IMR-90 (cell line): ENCODE results near the gene ASPG. TPM values are rescaled to one million over a fixed set of nuclear protein-coding genes. Genes with fewer than 3 reads are reported as not detected.

Experiments
- ATAC-seq: fragments of 200-7000 bp; cut with Tn5 transposase; 2 replicates; pipeline ENCODE4 v1.9.1; 2020; ENCODE audit warnings: low read depth, mild to moderate bottlenecking, moderate library complexity
- BruUV-seq: library from RNA; stranded (reverse); fragments of 400-500 nt; replicated peaks from 2 replicates; lab custom pipeline; 2021; lab: Mats Ljungman, UMichigan
- CTCF ChIA-PET: fragments of 300-600 bp; formaldehyde crosslinking; extraction: SDS; loops from one replicate; lab custom pipeline; 2021; ENCODE audit warnings: antibody characterized with exemption; lab: Yijun Ruan, JAX
- POLR2A ChIA-PET: fragments of 300-600 bp; sonication (Branson Sonifier 250); formaldehyde crosslinking; loops from one replicate; lab custom pipeline; 2022; ENCODE audit warnings: antibody characterized with exemption; ENCODE audit not compliant: unreplicated experiment; lab: Charles Lee
- DNase-seq: peaks from one replicate; pipeline ENCODE4 v3.0.0; 2013
- H2AFZ ChIP-seq: replicated peaks from 2 replicates; pipeline ENCODE3; 2013; ENCODE audit warnings: low read length, mild to moderate bottlenecking; ENCODE audit not compliant: poor library complexity
- H2AK5ac ChIP-seq: 2 replicates; pipeline ENCODE4 v1.6.1; 2013; ENCODE audit warnings: low read depth, low read length, inconsistent platforms
- H2AK9ac ChIP-seq: replicated peaks from 2 replicates; pipeline ENCODE3; 2013; ENCODE audit warnings: mild to moderate bottlenecking, low read depth, low read length, moderate library complexity; ENCODE audit not compliant: poor library complexity
- H2BK120ac ChIP-seq: 2 replicates; pipeline ENCODE4 v1.6.1; 2013; ENCODE audit warnings: low read depth, low read length, inconsistent platforms
- H2BK15ac ChIP-seq: 3 replicates; pipeline ENCODE4 v1.6.1; 2013; ENCODE audit warnings: low read depth, low read length, inconsistent platforms
- H2BK20ac ChIP-seq: 2 replicates; pipeline ENCODE4 v1.6.1; 2013; ENCODE audit warnings: low read depth, mild to moderate bottlenecking, inconsistent platforms, low read length, moderate library complexity
- H2BK5ac ChIP-seq: 2 replicates; pipeline ENCODE4 v1.6.1; 2013; ENCODE audit warnings: mild to moderate bottlenecking, low read depth, low read length, inconsistent platforms; ENCODE audit not compliant: poor library complexity, severe bottlenecking
- H3K14ac ChIP-seq: replicated peaks from 2 replicates; pipeline ENCODE4 v1.6.1; 2013; ENCODE audit warnings: low read depth, low read length, inconsistent platforms
- H3K18ac ChIP-seq: 2 replicates; pipeline ENCODE4 v1.6.1; 2013; ENCODE audit warnings: low read depth, low read length, control low read depth
- H3K23ac ChIP-seq: 2 replicates; pipeline ENCODE4 v1.6.1; 2013; ENCODE audit warnings: low read depth, low read length, inconsistent platforms
- H3K27ac ChIP-seq: 2 replicates; pipeline ENCODE4 v1.5.1; 2013; ENCODE audit warnings: mild to moderate bottlenecking, control low read depth, low read length; ENCODE audit not compliant: insufficient read depth
- H3K27me3 ChIP-seq: 2 replicates; pipeline ENCODE4 v1.6.1; 2013; ENCODE audit warnings: low read length; ENCODE audit not compliant: control insufficient read depth, insufficient read depth
- H3K36me3 ChIP-seq: 2 replicates; pipeline ENCODE4 v1.6.1; 2013; ENCODE audit warnings: low read length, mixed read lengths; ENCODE audit not compliant: control insufficient read depth, insufficient read depth
- H3K4ac ChIP-seq: 2 replicates; pipeline ENCODE4 v1.6.1; 2013; ENCODE audit warnings: low read depth, low read length, inconsistent platforms
- H3K4me1 ChIP-seq: 2 replicates; pipeline ENCODE4 v1.6.1; 2013; ENCODE audit warnings: low read length, mixed read lengths; ENCODE audit not compliant: control insufficient read depth, insufficient read depth
- H3K4me2 ChIP-seq: 2 replicates; pipeline ENCODE4 v1.6.1; 2013; ENCODE audit warnings: low read depth, mild to moderate bottlenecking, control low read depth, low read length, moderate library complexity
- H3K4me3 ChIP-seq: 2 replicates; pipeline ENCODE4 v1.5.1; 2013; ENCODE audit warnings: low read depth, mild to moderate bottlenecking, control low read depth, low read length, moderate library complexity; ENCODE audit not compliant: insufficient read depth
- H3K56ac ChIP-seq: 2 replicates; pipeline ENCODE4 v1.6.1; 2013; ENCODE audit warnings: low read length, inconsistent platforms; ENCODE audit not compliant: insufficient read depth; ENCODE audit errors: extremely low read depth
- H3K79me1 ChIP-seq, 2 experiments: 2 replicates each; pipeline ENCODE4 v1.6.1; 2013; ENCODE audit warnings: low read length in 2 of 2, inconsistent platforms in 1 of 2, low read depth in 1 of 2
- H3K9ac ChIP-seq: 2 replicates; pipeline ENCODE4 v1.6.1; 2013; ENCODE audit warnings: low read depth, low read length, control low read depth
- H3K9me1 ChIP-seq: 2 replicates; pipeline ENCODE4 v1.6.1; 2013; ENCODE audit warnings: low read length, inconsistent platforms; ENCODE audit not compliant: insufficient read depth
- H3K9me3 ChIP-seq: 2 replicates; pipeline ENCODE4 v1.6.1; 2013; ENCODE audit warnings: low read length; ENCODE audit not compliant: control insufficient read depth, insufficient read depth
- H4K20me1 ChIP-seq: 2 replicates; pipeline ENCODE4 v1.6.1; 2013; ENCODE audit warnings: low read length, inconsistent platforms; ENCODE audit not compliant: insufficient read depth
- H4K5ac ChIP-seq: 2 replicates; pipeline ENCODE4 v1.6.1; 2013; ENCODE audit warnings: mild to moderate bottlenecking, low read depth, low read length, control low read depth
- H4K8ac ChIP-seq, 2 experiments: 2 replicates each; pipeline ENCODE4 v1.6.1; 2013; ENCODE audit warnings: low read depth in 2 of 2, low read length in 2 of 2, control low read depth in 1 of 2, inconsistent platforms in 1 of 2
- H4K91ac ChIP-seq: 2 replicates; pipeline ENCODE4 v1.6.1; 2013; ENCODE audit warnings: low read depth, low read length, inconsistent platforms; ENCODE audit not compliant: insufficient read depth
- BHLHE40 ChIP-seq: fragments of 150-350 bp; IDR thresholded peaks from 2 replicates; pipeline ENCODE4 v1.6.1; 2016; ENCODE audit warnings: mild to moderate bottlenecking, low read depth, low read length
- ELK1 ChIP-seq: fragments of 150-350 bp; IDR thresholded peaks from 2 replicates; pipeline ENCODE4 v1.6.1; 2016; ENCODE audit warnings: low read depth, mild to moderate bottlenecking, low read length, moderate library complexity, borderline replicate concordance
- FOS ChIP-seq: fragments of 150-350 bp; IDR thresholded peaks from 2 replicates; pipeline ENCODE4 v1.6.1; 2016; ENCODE audit warnings: low read depth, low read length
- MAZ ChIP-seq: IDR thresholded peaks from 2 replicates; pipeline ENCODE4 v1.6.1; 2012; ENCODE audit warnings: low read depth, mild to moderate bottlenecking, low read length, improper control_type of control experiment, moderate library complexity, borderline replicate concordance
- MXI1 ChIP-seq: IDR thresholded peaks from 2 replicates; pipeline ENCODE4 v1.6.1; 2012; ENCODE audit warnings: low read depth, mild to moderate bottlenecking, low read length, moderate library complexity, borderline replicate concordance
- NFE2L2 ChIP-seq: fragments of 150-350 bp; IDR thresholded peaks from 2 replicates; pipeline ENCODE4 v1.6.1; 2016; ENCODE audit warnings: low read depth, mild to moderate bottlenecking, low read length
- RFX5 ChIP-seq: IDR thresholded peaks from 2 replicates; pipeline ENCODE4 v1.8.0; 2012; ENCODE audit warnings: low read depth, mild to moderate bottlenecking, low read length, moderate library complexity
- SMC3 ChIP-seq: fragments of 150-350 bp; IDR thresholded peaks from 2 replicates; pipeline ENCODE4 v1.6.1; 2016; ENCODE audit warnings: low read depth, mild to moderate bottlenecking, antibody characterized with exemption, low read length, moderate library complexity
- USF2 ChIP-seq: fragments of 150-350 bp; IDR thresholded peaks from 2 replicates; pipeline ENCODE4 v1.6.1; 2017; ENCODE audit warnings: mild to moderate bottlenecking, antibody characterized with exemption, low read length, low read depth
- WGBS, 2 experiments: methylation state at CpG; one replicate each; pipeline versions ENCODE4 v1.1.5 to v1.1.7; 2013; ENCODE audit warnings: missing lambda C conversion rate in 2 of 2; ENCODE audit not compliant: insufficient read length in 1 of 2; ENCODE audit errors: extremely low coverage in 2 of 2; 5-methylcytosine and 5-hydroxymethylcytosine counted together
- dilution Hi-C: fragments of 300-500 bp; cut with HindIII; formaldehyde crosslinking; loops from one replicate; pipeline ENCODE4 v1.14.3; 2018; ENCODE audit warnings: low sequenced_read_pairs; ENCODE audit not compliant: unreplicated experiment
- in situ Hi-C: fragments of 300-500 bp; cut with MboI; formaldehyde crosslinking; loops from 3 replicates; pipeline ENCODE4 v1.14.3; 2019; ENCODE audit warnings: low sequenced_read_pairs, inconsistent platforms, mixed read lengths
- intact Hi-C: fragments of 100-400 bp; cut with micrococcal nuclease; formaldehyde crosslinking; loops from 2 replicates; pipeline ENCODE4 v1.10.0; 2022
- polyA plus RNA-seq, 3 experiments: library from polyadenylated mRNA; depleted of rRNA; stranded (reverse); fragments of >200 nt; gene quantifications; 2 replicates each; pipeline ENCODE4 v1.2.3, GENCODE V29; 2012; ENCODE audit warnings: low replicate concordance in 1 of 3
- total RNA-seq: library from RNA; depleted of rRNA; stranded (reverse); fragments of >200 nt; gene quantifications from 2 replicates; pipeline ENCODE4 v1.2.3, GENCODE V29; 2012
- TF ChIP-seq, protein P1 (sequence below): conservative IDR thresholded peaks from 2 replicates; pipeline ENCODE4 v1.5.1; 2012; ENCODE audit warnings: mild to moderate bottlenecking, low read depth, low read length, improper control_type of control experiment

The ASPG gene
- total and polyA plus RNA-seq, 2 of the 4 experiments (the other 2 are of a cell fraction) = not detected

DNA sequence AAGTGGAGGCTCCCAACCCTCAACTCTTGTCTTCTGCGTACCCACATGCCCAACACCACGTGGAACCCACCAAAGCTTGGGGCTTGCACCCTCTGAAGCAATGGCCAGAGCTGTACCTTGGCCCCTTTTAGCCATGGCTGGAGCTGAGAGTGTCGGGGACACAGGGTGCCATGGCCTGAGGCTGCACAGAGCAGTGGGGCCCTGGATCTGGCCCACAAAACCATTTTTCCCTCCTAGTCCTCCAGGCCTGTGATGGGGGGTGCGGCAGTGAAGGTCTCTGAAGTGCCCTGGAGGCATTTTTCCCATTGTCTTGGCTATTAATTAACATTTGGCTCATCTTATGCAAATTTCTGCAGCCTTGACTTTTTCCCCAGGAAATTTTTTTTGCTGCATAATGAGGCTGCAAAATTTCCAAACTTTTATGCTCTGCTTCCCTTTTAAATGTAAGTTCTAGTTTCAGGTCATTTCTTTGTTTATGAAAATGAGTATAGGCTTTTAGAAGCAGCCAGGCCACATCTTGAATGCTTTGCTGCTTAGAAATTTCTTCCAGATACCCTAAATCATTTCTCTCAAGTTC, 18.7 kb upstream of the ASPG start:
- intact Hi-C loops = no loop called here
- CTCF ChIA-PET = no interaction called here
- H2BK5ac ChIP-seq = no peak overlapping the region

More for the DNA sequence above, 18.7 kb upstream of the ASPG start:
- in situ Hi-C loops = no loop called here
- no peak overlapping the region for H2BK15ac ChIP-seq
- no peaks in the 10 kb centered on the region for H3K79me1 ChIP-seq
- no peaks in the 10 kb centered on the region for H3K27me3 ChIP-seq
- dilution Hi-C loops = no loop called here
- no peak overlapping the region for H3K14ac ChIP-seq
- no peak overlapping the region for H2AK9ac ChIP-seq
- no peaks in the 10 kb centered on the region for H4K20me1 ChIP-seq
- no peak overlapping the region for H2AK5ac ChIP-seq
- H4K91ac ChIP-seq = no peak overlapping the region
- no peak overlapping the region for H2BK20ac ChIP-seq
- no peak overlapping the region for H3K4ac ChIP-seq
- no peak overlapping the region for H4K8ac ChIP-seq
- no peaks in the 10 kb centered on the region for H3K9me1 ChIP-seq
- H3K27ac ChIP-seq = no peak overlapping the region
- no TSS peak for BruUV-seq
- no peak for TF ChIP-seq ELK1
- TF ChIP-seq NFE2L2 = no peak
- no peak for TF ChIP-seq RFX5
- no peak for TF ChIP-seq USF2
- TF ChIP-seq, protein P1, sequence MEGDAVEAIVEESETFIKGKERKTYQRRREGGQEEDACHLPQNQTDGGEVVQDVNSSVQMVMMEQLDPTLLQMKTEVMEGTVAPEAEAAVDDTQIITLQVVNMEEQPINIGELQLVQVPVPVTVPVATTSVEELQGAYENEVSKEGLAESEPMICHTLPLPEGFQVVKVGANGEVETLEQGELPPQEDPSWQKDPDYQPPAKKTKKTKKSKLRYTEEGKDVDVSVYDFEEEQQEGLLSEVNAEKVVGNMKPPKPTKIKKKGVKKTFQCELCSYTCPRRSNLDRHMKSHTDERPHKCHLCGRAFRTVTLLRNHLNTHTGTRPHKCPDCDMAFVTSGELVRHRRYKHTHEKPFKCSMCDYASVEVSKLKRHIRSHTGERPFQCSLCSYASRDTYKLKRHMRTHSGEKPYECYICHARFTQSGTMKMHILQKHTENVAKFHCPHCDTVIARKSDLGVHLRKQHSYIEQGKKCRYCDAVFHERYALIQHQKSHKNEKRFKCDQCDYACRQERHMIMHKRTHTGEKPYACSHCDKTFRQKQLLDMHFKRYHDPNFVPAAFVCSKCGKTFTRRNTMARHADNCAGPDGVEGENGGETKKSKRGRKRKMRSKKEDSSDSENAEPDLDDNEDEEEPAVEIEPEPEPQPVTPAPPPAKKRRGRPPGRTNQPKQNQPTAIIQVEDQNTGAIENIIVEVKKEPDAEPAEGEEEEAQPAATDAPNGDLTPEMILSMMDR = no peak
- TF ChIP-seq FOS = no peak
- no peak for TF ChIP-seq SMC3
- no peak for TF ChIP-seq BHLHE40
- no peak for TF ChIP-seq MXI1
- TF ChIP-seq MAZ = no peak
- POLR2A ChIA-PET = no interaction called here
- no peak for DNase-seq
- H3K9ac ChIP-seq = no peak overlapping the region
- no peak overlapping the region for H2BK120ac ChIP-seq
- no peak overlapping the region for H3K23ac ChIP-seq
- no peak overlapping the region for H2AFZ ChIP-seq
- no peak overlapping the region for H3K56ac ChIP-seq
- ATAC-seq = no peak
- H3K9me3 ChIP-seq = no peaks in the 10 kb centered on the region
- H3K4me2 ChIP-seq = no peak overlapping the region
- 30% methylated on average over 2 of the region's 4 CpGs; no CpG with 5 or more reads in 1 of the 2 experiments for WGBS, 2 experiments
- H3K18ac ChIP-seq = no peak overlapping the region
- no peaks in the 10 kb centered on the region for H3K36me3 ChIP-seq
- H3K4me1 ChIP-seq = no peaks in the 10 kb centered on the region
- H4K5ac ChIP-seq = no peak overlapping the region
- H3K4me3 ChIP-seq = no peak overlapping the region
